Panc1 (cell line): ENCODE results near the gene LOXL1.

ENCODE experiments used
- CTCF ChIP-seq: fragments of 450-650 bp; IDR thresholded peaks from 2 replicates; pipeline ENCODE4 v1.5.1; 2017; ENCODE audit warnings: mild to moderate bottlenecking
- POLR2AphosphoS5 ChIP-seq: IDR thresholded peaks from 2 replicates; pipeline ENCODE4 v1.6.1; 2012; ENCODE audit warnings: mild to moderate bottlenecking, low read depth, low read length, moderate library complexity

GRCh38 chr15:73946046-73946721, 19.9 kb downstream of the LOXL1 start:
- TF ChIP-seq CTCF, result no peak
- TF ChIP-seq POLR2AphosphoS5, result no peak
